Lung (tissue), 13 donors: ENCODE measurements around the gene SDHAF1. TPM values are rescaled to one million over a fixed set of nuclear protein-coding genes. Genes with fewer than 3 reads are reported as not detected.
A peak's percentile ranks its signal among the peaks of the same experiment; 100 is the strongest.
"Not testable (repeated sequence)": the region's sequence is repeated elsewhere in the genome, so short reads cannot be mapped to it uniquely, and the experiment has no call there.

ENCODE experiments used
- ATAC-seq: fragments of 200-7000 bp; cut with Tn5 transposase; one replicate; pipeline ENCODE4 v1.9.1; 2020; ENCODE audit warnings: moderate number of reproducible peaks; ENCODE audit not compliant: insufficient read depth, low FRiP score
- DNase-seq, 3 donors: peaks; one replicate each; pipeline ENCODE4 v3.0.0-alpha.2; 2013 to 2017
- H3K27ac ChIP-seq, 2 donors: one replicate each; pipeline ENCODE4 v1.5.1; 2013; ENCODE audit warnings: mild to moderate bottlenecking in 2 of 2, moderate library complexity in 2 of 2, control low read depth in 1 of 2, inconsistent platforms in 1 of 2, low read depth in 1 of 2, low read length in 1 of 2
- H3K27me3 ChIP-seq, 3 donors: one replicate each; pipeline ENCODE4 v1.5.1; 2013; ENCODE audit warnings: low read length in 2 of 3; ENCODE audit not compliant: control insufficient read depth in 3 of 3, insufficient read depth in 3 of 3
- H3K36me3 ChIP-seq, 4 donors: one replicate each; pipeline ENCODE4 v1.5.1; 2013; ENCODE audit warnings: low read length in 4 of 4, mild to moderate bottlenecking in 1 of 4, moderate library complexity in 1 of 4; ENCODE audit not compliant: control insufficient read depth in 4 of 4, insufficient read depth in 4 of 4
- H3K4me1 ChIP-seq, 5 donors: one replicate each; pipeline ENCODE4 v1.5.1; 2013; ENCODE audit warnings: low read length in 5 of 5, mild to moderate bottlenecking in 2 of 5, moderate library complexity in 1 of 5; ENCODE audit not compliant: control insufficient read depth in 5 of 5, insufficient read depth in 5 of 5
- H3K4me3 ChIP-seq: one replicate; pipeline ENCODE4 v1.5.1; 2013; ENCODE audit warnings: mild to moderate bottlenecking, control low read depth, moderate library complexity
- H3K9ac ChIP-seq, 2 donors: one replicate each; pipeline ENCODE4 v1.5.1; 2013; ENCODE audit warnings: low read length in 2 of 2, control low read depth in 1 of 2; ENCODE audit not compliant: insufficient read depth in 1 of 2
- H3K9me3 ChIP-seq, 4 donors: one replicate each; pipeline ENCODE4 v1.5.1; 2013; ENCODE audit warnings: low read length in 3 of 4, mild to moderate bottlenecking in 1 of 4, moderate library complexity in 1 of 4; ENCODE audit not compliant: control insufficient read depth in 4 of 4, insufficient read depth in 3 of 4
- WGBS, 2 donors: extraction: QIAGEN DNeasy Blood & Tissue Kit; methylation state at CpG; one replicate each; pipeline ENCODE4 v1.1.7; 2013; 5-methylcytosine and 5-hydroxymethylcytosine counted together
- polyA plus RNA-seq, 2 donors: library from polyadenylated mRNA; stranded (reverse); fragments of 200-250 nt; gene quantifications; one replicate each; pipeline ENCODE4 v1.2.1, GENCODE V29; 2013
- small RNA-seq: library from RNA; depleted of rRNA; stranded (forward); fragments of <200 nt; gene quantifications from one replicate; pipeline ENCODE3, GENCODE V24; 2014; ENCODE audit warnings: low replicate concordance
- total RNA-seq, 2 donors: library from RNA; depleted of rRNA in 1 of 2; stranded (reverse); fragments of >200 nt in 1 of 2; gene quantifications; one replicate each; pipeline ENCODE4 v1.2.1, GENCODE V29; 2014 to 2021
- TF ChIP-seq, protein P1 (sequence below): IDR thresholded peaks from 2 replicates; pipeline ENCODE4 v1.5.1; 2012; ENCODE audit warnings: mild to moderate bottlenecking; ENCODE audit errors: control extremely low read depth, extremely low read depth
- donor health status: control.
- donor health status: control.
- donor health status: Bipolar disorder and iron deficiency.
- donor health status: healthy.
- donor health status: DM: yes; HTN: yes; CAD: no.

SDHAF1 gene
- total and polyA plus RNA-seq, 4 donors = 11.4 to 25.8 (median 19.1) TPM

- Histone ChIP-seq H3K27me3 (no peaks in the 10 kb centered on the region), H3K9ac (no peak overlapping the region), H3K4me3 (no peak overlapping the region), H3K36me3 (peaks cover 0 to 4% (median 2%) of the 10 kb centered on the region in 4 donors), H3K27ac (no peak overlapping the region), H3K4me1 (peaks cover 0 to 2% (median 0%) of the 10 kb centered on the region in 5 donors), H3K9me3 (no peaks in the 10 kb centered on the region)
- no peak for ATAC-seq
- TF ChIP-seq, protein P1, sequence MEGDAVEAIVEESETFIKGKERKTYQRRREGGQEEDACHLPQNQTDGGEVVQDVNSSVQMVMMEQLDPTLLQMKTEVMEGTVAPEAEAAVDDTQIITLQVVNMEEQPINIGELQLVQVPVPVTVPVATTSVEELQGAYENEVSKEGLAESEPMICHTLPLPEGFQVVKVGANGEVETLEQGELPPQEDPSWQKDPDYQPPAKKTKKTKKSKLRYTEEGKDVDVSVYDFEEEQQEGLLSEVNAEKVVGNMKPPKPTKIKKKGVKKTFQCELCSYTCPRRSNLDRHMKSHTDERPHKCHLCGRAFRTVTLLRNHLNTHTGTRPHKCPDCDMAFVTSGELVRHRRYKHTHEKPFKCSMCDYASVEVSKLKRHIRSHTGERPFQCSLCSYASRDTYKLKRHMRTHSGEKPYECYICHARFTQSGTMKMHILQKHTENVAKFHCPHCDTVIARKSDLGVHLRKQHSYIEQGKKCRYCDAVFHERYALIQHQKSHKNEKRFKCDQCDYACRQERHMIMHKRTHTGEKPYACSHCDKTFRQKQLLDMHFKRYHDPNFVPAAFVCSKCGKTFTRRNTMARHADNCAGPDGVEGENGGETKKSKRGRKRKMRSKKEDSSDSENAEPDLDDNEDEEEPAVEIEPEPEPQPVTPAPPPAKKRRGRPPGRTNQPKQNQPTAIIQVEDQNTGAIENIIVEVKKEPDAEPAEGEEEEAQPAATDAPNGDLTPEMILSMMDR = no peak
- DNase-seq = no peak
- 89% methylated on average over 6 of the region's 6 CpGs for whole genome bisulfite sequencing, 2 donors
These were observed 45.5 kb downstream of the SDHAF1 start for GRCh38 chr19:36040495-36040894.

- not testable (repeated sequence) for H3K27me3 ChIP-seq, H3K27ac ChIP-seq, H3K9me3 ChIP-seq, ATAC-seq, H3K9ac ChIP-seq, H3K4me3 ChIP-seq, H3K36me3 ChIP-seq, DNase-seq, H3K4me1 ChIP-seq
- 89 to 92% methylated on average over 6 of the region's 6 CpGs for WGBS, 2 donors
These were observed 46.1 kb downstream of the SDHAF1 start for GRCh38 chr19:36041092-36041491.

- H3K27ac ChIP-seq = peak overlapping the region in 1 of 2 donors; percentile 56
- H3K9ac ChIP-seq = no peak overlapping the region
- H3K4me1 ChIP-seq = peaks cover 0 to 2% (median 0%) of the 10 kb centered on the region in 5 donors
- H3K27me3 ChIP-seq = no peaks in the 10 kb centered on the region
- no peak overlapping the region for H3K4me3 ChIP-seq
- TF ChIP-seq, protein P1 = no peak
- DNase-seq = peak; percentile 34 to 53 (median 51)
- 26 to 45% methylated on average over 3 of the region's 3 CpGs for WGBS, 2 donors
- no peaks in the 10 kb centered on the region for H3K9me3 ChIP-seq
- H3K36me3 ChIP-seq = peaks cover 0 to 4% (median 2%) of the 10 kb centered on the region in 4 donors
- ATAC-seq = peak; percentile 11
These were observed 46.8 kb downstream of the SDHAF1 start for GRCh38 chr19:36041831-36042230.

DNA sequence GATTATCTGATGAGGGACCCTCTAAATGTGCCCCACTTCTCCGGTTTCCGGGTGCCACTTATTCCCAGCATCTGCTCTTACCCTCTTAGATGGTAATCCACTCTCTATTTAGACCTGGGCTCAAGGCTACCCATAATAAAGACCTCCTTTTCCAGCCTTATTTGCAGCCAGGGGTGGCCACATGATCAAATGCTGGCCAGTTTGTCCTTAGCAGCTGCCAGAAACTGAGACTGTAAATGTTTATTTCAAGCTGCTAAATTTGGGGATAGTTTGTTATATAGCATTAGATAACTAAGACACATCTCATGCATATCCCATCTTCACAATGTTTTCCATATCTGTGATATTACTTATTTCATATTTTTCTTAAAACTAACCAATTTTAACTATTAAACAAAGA lies 49.0 kb downstream of the SDHAF1 start:
- 91 to 94% methylated on average over 2 of the region's 2 CpGs for WGBS, 2 donors
- H3K4me3 ChIP-seq = no peak overlapping the region
- H3K27me3 ChIP-seq = no peaks in the 10 kb centered on the region
- DNase-seq (peak in 2 of 3 donors; percentile 14 to 42), ATAC-seq (no peak)
- no peak overlapping the region for H3K27ac ChIP-seq
- no peaks in the 10 kb centered on the region for H3K9me3 ChIP-seq
- H3K9ac ChIP-seq = no peak overlapping the region
- peaks cover 0 to 2% (median 0%) of the 10 kb centered on the region in 5 donors for H3K4me1 ChIP-seq
- H3K36me3 ChIP-seq = peaks cover 0 to 4% (median 0%) of the 10 kb centered on the region in 4 donors
- TF ChIP-seq, protein P1 = no peak

Small RNAs within 50 kb of the gene (small RNA-seq; reads per million reads assigned to genes)
- not detected for gene AF038458.1

Other genes with a start within 250 kb of the SDHAF1 start
- 10 to 100 TPM; 14.0 to 21.6 TPM for gene U2AF1L4, start 249.8 kb upstream of the SDHAF1 start, total RNA-seq
- gene U2AF1L4, start 249.8 kb upstream of the SDHAF1 start, polyA plus RNA-seq = 10 to 100 TPM; 13.0 to 25.5 TPM
- gene PSENEN, start 249.5 kb upstream of the SDHAF1 start, total RNA-seq = 100 to 1,000 TPM in 1 of 2 donors, 10 to 100 TPM in 1; 36.8 to 129 TPM
- 100 to 1,000 TPM in 1 of 2 donors, 10 to 100 TPM in 1; 84.2 to 196 TPM for gene PSENEN, start 249.5 kb upstream of the SDHAF1 start, polyA plus RNA-seq
- 10 to 100 TPM in 1 of 2 donors, 1 to 10 TPM in 1; 4.4 to 11.4 TPM for gene LIN37, start 246.6 kb upstream of the SDHAF1 start, total RNA-seq
- gene LIN37, start 246.6 kb upstream of the SDHAF1 start, polyA plus RNA-seq = 10 to 100 TPM; 16.2 TPM
- gene HSPB6, start 238.2 kb upstream of the SDHAF1 start, total RNA-seq = 10 to 100 TPM; 13.2 to 44.8 TPM
- gene HSPB6, start 238.2 kb upstream of the SDHAF1 start, polyA plus RNA-seq = 10 to 100 TPM; 22.5 to 26.4 TPM
- 10 to 100 TPM; 10.5 to 32.2 TPM for gene PROSER3, start 237.0 kb upstream of the SDHAF1 start, total RNA-seq
- 10 to 100 TPM; 10.0 to 13.6 TPM for gene PROSER3, start 237.0 kb upstream of the SDHAF1 start, polyA plus RNA-seq
- 10 to 100 TPM; 16.2 to 16.6 TPM for gene ARHGAP33, start 219.6 kb upstream of the SDHAF1 start, total RNA-seq
- gene ARHGAP33, start 219.6 kb upstream of the SDHAF1 start, polyA plus RNA-seq = 1 to 10 TPM; 3.1 to 8.2 TPM
- gene PRODH2, start 182.3 kb upstream of the SDHAF1 start, total RNA-seq = not detected
- not detected for gene PRODH2, start 182.3 kb upstream of the SDHAF1 start, polyA plus RNA-seq
- under 1 TPM in 1 of 2 donors, not detected in 1; 0.23 TPM for gene NPHS1, start 142.7 kb upstream of the SDHAF1 start, total RNA-seq
- gene NPHS1, start 142.7 kb upstream of the SDHAF1 start, polyA plus RNA-seq = under 1 TPM in 1 of 2 donors, not detected in 1; 0.02 TPM
- 1 to 10 TPM in 1 of 2 donors, not detected in 1; 1.2 TPM for gene KIRREL2, start 138.3 kb upstream of the SDHAF1 start, total RNA-seq
- under 1 TPM; 0.04 to 0.10 TPM for gene KIRREL2, start 138.3 kb upstream of the SDHAF1 start, polyA plus RNA-seq
- 1 to 10 TPM; 1.7 to 2.3 TPM for gene APLP1, start 126.6 kb upstream of the SDHAF1 start, total RNA-seq
- gene APLP1, start 126.6 kb upstream of the SDHAF1 start, polyA plus RNA-seq = 1 to 10 TPM in 1 of 2 donors, under 1 TPM in 1; 0.94 to 6.5 TPM
- 10 to 100 TPM; 12.6 to 25.3 TPM for gene NFKBID, start 94.6 kb upstream of the SDHAF1 start, total RNA-seq
- 10 to 100 TPM; 14.7 to 18.1 TPM for gene NFKBID, start 94.6 kb upstream of the SDHAF1 start, polyA plus RNA-seq
- 10 to 100 TPM in 1 of 2 donors, 1 to 10 TPM in 1; 5.4 to 33.2 TPM for gene HCST, start 92.7 kb upstream of the SDHAF1 start, total RNA-seq
- gene HCST, start 92.7 kb upstream of the SDHAF1 start, polyA plus RNA-seq = 100 to 1,000 TPM in 1 of 2 donors, 10 to 100 TPM in 1; 89.1 to 118 TPM
- gene TYROBP, start 86.9 kb upstream of the SDHAF1 start, total RNA-seq = 100 to 1,000 TPM in 1 of 2 donors, 10 to 100 TPM in 1; 17.0 to 282 TPM
- gene TYROBP, start 86.9 kb upstream of the SDHAF1 start, polyA plus RNA-seq = 1,000 to 10,000 TPM in 1 of 2 donors, 100 to 1,000 TPM in 1; 552 to 1,276 TPM
- gene LRFN3, start 58.8 kb upstream of the SDHAF1 start, total RNA-seq = 10 to 100 TPM in 1 of 2 donors, 1 to 10 TPM in 1; 3.6 to 14.0 TPM
- gene LRFN3, start 58.8 kb upstream of the SDHAF1 start, polyA plus RNA-seq = 1 to 10 TPM; 6.2 to 8.9 TPM
- gene SYNE4, start 13.6 kb downstream of the SDHAF1 start, total RNA-seq = 10 to 100 TPM in 1 of 2 donors, 1 to 10 TPM in 1; 8.0 to 13.6 TPM
- gene SYNE4, start 13.6 kb downstream of the SDHAF1 start, polyA plus RNA-seq = 10 to 100 TPM in 1 of 2 donors, 1 to 10 TPM in 1; 9.5 to 19.2 TPM
- 10 to 100 TPM; 13.3 to 24.5 TPM for gene ALKBH6, start 19.0 kb downstream of the SDHAF1 start, total RNA-seq
- 10 to 100 TPM; 23.1 to 30.1 TPM for gene ALKBH6, start 19.0 kb downstream of the SDHAF1 start, polyA plus RNA-seq
- gene CLIP3, start 37.7 kb downstream of the SDHAF1 start, total RNA-seq = 10 to 100 TPM in 1 of 2 donors, 1 to 10 TPM in 1; 8.1 to 17.6 TPM
- gene CLIP3, start 37.7 kb downstream of the SDHAF1 start, polyA plus RNA-seq = 1 to 10 TPM; 1.6 to 2.5 TPM
- gene THAP8, start 59.1 kb downstream of the SDHAF1 start, total RNA-seq = 1 to 10 TPM; 4.1 to 5.5 TPM
- gene THAP8, start 59.1 kb downstream of the SDHAF1 start, polyA plus RNA-seq = 1 to 10 TPM; 5.6 to 6.4 TPM
- 1 to 10 TPM; 2.1 to 2.2 TPM for gene WDR62, start 59.7 kb downstream of the SDHAF1 start, total RNA-seq
- 1 to 10 TPM in 1 of 2 donors, under 1 TPM in 1; 0.86 to 1.3 TPM for gene WDR62, start 59.7 kb downstream of the SDHAF1 start, polyA plus RNA-seq
- not detected for gene OVOL3, start 116.0 kb downstream of the SDHAF1 start, total RNA-seq
- gene OVOL3, start 116.0 kb downstream of the SDHAF1 start, polyA plus RNA-seq = not detected
- gene POLR2I, start 119.7 kb downstream of the SDHAF1 start, total RNA-seq = 100 to 1,000 TPM in 1 of 2 donors, 10 to 100 TPM in 1; 83.1 to 101 TPM
- gene POLR2I, start 119.7 kb downstream of the SDHAF1 start, polyA plus RNA-seq = 10 to 100 TPM; 65.1 to 96.6 TPM
- 100 to 1,000 TPM in 1 of 2 donors, 10 to 100 TPM in 1; 63.1 to 169 TPM for gene TBCB, start 120.3 kb downstream of the SDHAF1 start, total RNA-seq
- 100 to 1,000 TPM; 132 to 213 TPM for gene TBCB, start 120.3 kb downstream of the SDHAF1 start, polyA plus RNA-seq
- 100 to 1,000 TPM; 201 to 743 TPM for gene CAPNS1, start 144.9 kb downstream of the SDHAF1 start, total RNA-seq
- gene CAPNS1, start 144.9 kb downstream of the SDHAF1 start, polyA plus RNA-seq = 100 to 1,000 TPM; 654 to 689 TPM
- gene COX7A1, start 157.3 kb downstream of the SDHAF1 start, total RNA-seq = 10 to 100 TPM; 13.0 to 53.1 TPM
- gene COX7A1, start 157.3 kb downstream of the SDHAF1 start, polyA plus RNA-seq = 10 to 100 TPM; 24.9 to 47.1 TPM
- gene ZNF565, start 219.5 kb downstream of the SDHAF1 start, total RNA-seq = 1 to 10 TPM; 3.0 to 8.4 TPM
- gene ZNF565, start 219.5 kb downstream of the SDHAF1 start, polyA plus RNA-seq = 1 to 10 TPM; 2.5 to 2.7 TPM
- 100 to 1,000 TPM in 1 of 2 donors, 10 to 100 TPM in 1; 38.5 to 101 TPM for gene ZNF146, start 219.9 kb downstream of the SDHAF1 start, total RNA-seq
- gene ZNF146, start 219.9 kb downstream of the SDHAF1 start, polyA plus RNA-seq = 10 to 100 TPM; 13.6 to 33.1 TPM